Panc1 (cell line): ENCODE data around the gene LEAP2. TPM values are rescaled to one million over a fixed set of nuclear protein-coding genes. Genes with fewer than 3 reads are reported as not detected.

Experiments
- ATAC-seq: fragments of 200-7000 bp; cut with Tn5 transposase; 2 replicates; pipeline ENCODE4 v1.9.1; 2020; ENCODE audit warnings: mild to moderate bottlenecking, moderate library complexity
- BruUV-seq: library from RNA; stranded (reverse); fragments of 400-500 nt; replicated peaks from 2 replicates; lab custom pipeline; 2021; lab: Mats Ljungman, UMichigan
- CTCF ChIA-PET: fragments of 300-600 bp; sonication (Branson Sonifier 250); formaldehyde crosslinking; loops from one replicate; lab custom pipeline; 2022; ENCODE audit warnings: antibody characterized with exemption; lab: Charles Lee
- POLR2A ChIA-PET: fragments of 300-600 bp; sonication (Branson Sonifier 250); formaldehyde crosslinking; loops from one replicate; lab custom pipeline; 2022; ENCODE audit warnings: antibody characterized with exemption; lab: Charles Lee
- DNase-seq: peaks from one replicate; pipeline ENCODE4 v3.0.0-alpha.2; 2010; ENCODE audit warnings: low read depth, low spot score
- H3K27ac ChIP-seq: 2 replicates; pipeline ENCODE4 v1.5.1; 2011; ENCODE audit warnings: mild to moderate bottlenecking, low read length, inconsistent platforms
- H3K27me3 ChIP-seq: fragments of 200-500 bp; sonication (Bioruptor generic); 2 replicates; pipeline ENCODE4 v1.6.0; 2014; ENCODE audit warnings: low read length, inconsistent platforms; ENCODE audit not compliant: control insufficient read depth, insufficient read depth
- H3K36me3 ChIP-seq: fragments of 200-500 bp; sonication (Bioruptor generic); 2 replicates; pipeline ENCODE4 v1.5.1; 2014; ENCODE audit warnings: inconsistent platforms, mild to moderate bottlenecking, low read length, moderate library complexity; ENCODE audit not compliant: control insufficient read depth, insufficient read depth
- H3K4me1 ChIP-seq: 2 replicates; pipeline ENCODE4 v1.5.1; 2011; ENCODE audit warnings: inconsistent platforms, mild to moderate bottlenecking, low read length, moderate library complexity; ENCODE audit not compliant: control insufficient read depth, insufficient read depth
- H3K4me3 ChIP-seq, 2 experiments: 2 replicates each; pipeline ENCODE4 v1.5.1; 2011 to 2012; ENCODE audit warnings: low read depth in 2 of 2, low read length in 2 of 2, mild to moderate bottlenecking in 2 of 2, inconsistent platforms in 1 of 2, moderate library complexity in 1 of 2
- H3K9me3 ChIP-seq: fragments of 200-500 bp; sonication (Bioruptor generic); 2 replicates; pipeline ENCODE4 v1.5.1; 2014; ENCODE audit warnings: low read depth, mild to moderate bottlenecking, inconsistent platforms, low read length, moderate library complexity; ENCODE audit not compliant: control insufficient read depth, insufficient read depth
- CTCF ChIP-seq: fragments of 450-650 bp; IDR thresholded peaks from 2 replicates; pipeline ENCODE4 v1.5.1; 2017; ENCODE audit warnings: mild to moderate bottlenecking
- POLR2AphosphoS5 ChIP-seq: IDR thresholded peaks from 2 replicates; pipeline ENCODE4 v1.6.1; 2012; ENCODE audit warnings: mild to moderate bottlenecking, low read depth, low read length, moderate library complexity
- REST ChIP-seq, 2 experiments: IDR thresholded peaks; 2 replicates each; pipeline ENCODE4 v1.6.1; 2011 to 2012; ENCODE audit warnings: low read depth in 2 of 2, control low read depth in 1 of 2, low read length in 1 of 2, mild to moderate bottlenecking in 1 of 2, moderate library complexity in 1 of 2; ENCODE audit not compliant: insufficient read depth in 1 of 2
- SIN3A ChIP-seq: IDR thresholded peaks from 2 replicates; pipeline ENCODE4 v1.6.1; 2012; ENCODE audit warnings: low read depth, mild to moderate bottlenecking, low read length, moderate library complexity, borderline replicate concordance; ENCODE audit not compliant: insufficient read depth
- TCF7L2 ChIP-seq: IDR thresholded peaks from 2 replicates; pipeline ENCODE4 v1.6.1; 2011; ENCODE audit warnings: mild to moderate bottlenecking, low read depth, low read length, inconsistent platforms
- in situ Hi-C: cut with HindIII; loops from 2 replicates; pipeline ENCODE4 v1.10.0; 2016; ENCODE audit warnings: low sequenced_read_pairs, low pct_unique_long_range_greater_than_20kb
- intact Hi-C: fragments of 100-400 bp; cut with micrococcal nuclease; formaldehyde crosslinking; loops from one replicate; pipeline ENCODE4 v1.10.0; 2022; ENCODE audit not compliant: unreplicated experiment
- total RNA-seq: library from RNA; stranded (reverse); gene quantifications from one replicate; pipeline ENCODE4 v1.2.1, GENCODE V29; 2021; ENCODE audit not compliant: unreplicated experiment

Gene LEAP2
- total RNA-seq, 1 experiment from 2014 or later = 1.4 TPM

- TF ChIP-seq CTCF (no peak), SIN3A (no peak), POLR2AphosphoS5 (no peak), TCF7L2 (no peak)
- no peaks in the 10 kb centered on the region for H3K4me1 ChIP-seq
- DNase-seq = no peak
- in situ Hi-C loops (no loop called here), intact Hi-C loops (no loop called here)
- POLR2A ChIA-PET = no interaction called here
- no peaks in the 10 kb centered on the region for H3K27me3 ChIP-seq
- H3K27ac ChIP-seq = no peak overlapping the region
- no peaks in the 10 kb centered on the region for H3K36me3 ChIP-seq
- no peak overlapping the region for H3K4me3 ChIP-seq
- H3K9me3 ChIP-seq = no peaks in the 10 kb centered on the region
- BruUV-seq = no TSS peak
- no peak for ATAC-seq
- CTCF ChIA-PET = no interaction called here
These were observed 36.6 kb upstream of the LEAP2 start for GRCh38 chr5:132836852-132837251.

GRCh38 chr5:132837868-132838267 is 35.6 kb upstream of the LEAP2 start:
- no peak overlapping the region for H3K27ac ChIP-seq
- TF ChIP-seq REST (IDR thresholded peaks at IDR 0.05; ENCODE audit: insufficient read depth in 1 of 2, low read depth in 2 of 2, low read length in 1 of 2) (no peak), CTCF (no peak), TCF7L2 (no peak), SIN3A (no peak)
- no peaks in the 10 kb centered on the region for H3K36me3 ChIP-seq
- ChIA-PET CTCF (no interaction called here), POLR2A (interaction anchor here (0.7 kb wide), 1 partner anchor 9 kb away, joined by 3 read pairs; no protein-coding TSS in a partner anchor)
- in situ Hi-C loops (no loop called here), intact Hi-C loops (no loop called here)
- no peak for ATAC-seq
- H3K9me3 ChIP-seq = no peaks in the 10 kb centered on the region
- H3K27me3 ChIP-seq = no peaks in the 10 kb centered on the region
- no peaks in the 10 kb centered on the region for H3K4me1 ChIP-seq
- BruUV-seq = no TSS peak
- H3K4me3 ChIP-seq = no peak overlapping the region
- DNase-seq = no peak
